ENCODE results near the gene RPS6KL1.

RPS6KL1 gene

GRCh38 chr14:74922752-74923401 is at the start of gene RPS6KL1:
RPS6KL1 (minus strand) TSS chr14:74923260; CDS start chr14:74921541, 1,719 bp downstream.
- Mint-ChIP-seq H3K4me3 (peak within 1 kb of the TSS; percentile 55), H3K36me3 (ENCODE audit: low read depth) (no peaks in the 10 kb centered on the region), H3K9me3 (no peaks in the 10 kb centered on the region), H3K27ac (no peak within 1 kb of the TSS), H3K27me3 (peaks cover 22% of the 10 kb centered on the region), H3K4me1 (ENCODE audit: low read depth) (peaks cover 12% of the 10 kb centered on the region)
- intact Hi-C loops (cut with micrococcal nuclease) = no loop called here

- peaks cover 21% of the 10 kb centered on the region for H3K4me1 Mint-ChIP-seq (ENCODE audit: low read depth)
- no peak overlapping the region for H3K4me3 Mint-ChIP-seq
- intact Hi-C loops (cut with micrococcal nuclease) = no loop called here
Observed at GRCh38 chr14:74968811-74969210, 45.8 kb upstream of the RPS6KL1 start.

GRCh38 chr14:74965486-74966153 is 42.6 kb upstream of the RPS6KL1 start:
- no peak overlapping the region for H3K4me3 Mint-ChIP-seq
- no peaks in the 10 kb centered on the region for H3K9me3 Mint-ChIP-seq
- intact Hi-C loops (cut with micrococcal nuclease) = no loop called here
- H3K4me1 Mint-ChIP-seq (ENCODE audit: low read depth) = peaks cover 38% of the 10 kb centered on the region
- no peaks in the 10 kb centered on the region for H3K36me3 Mint-ChIP-seq (ENCODE audit: low read depth)
- no peak overlapping the region for H3K27ac Mint-ChIP-seq
- peaks cover 4% of the 10 kb centered on the region for H3K27me3 Mint-ChIP-seq

More at GRCh38 chr14:74968811-74969210, 45.8 kb upstream of the RPS6KL1 start:
- H3K9me3 Mint-ChIP-seq = no peaks in the 10 kb centered on the region
- H3K27ac Mint-ChIP-seq = no peak overlapping the region
- H3K27me3 Mint-ChIP-seq = peaks cover 4% of the 10 kb centered on the region
- no peaks in the 10 kb centered on the region for H3K36me3 Mint-ChIP-seq (ENCODE audit: low read depth)

- Mint-ChIP-seq H3K9me3 (no peaks in the 10 kb centered on the region), H3K4me1 (ENCODE audit: low read depth) (peaks cover 45% of the 10 kb centered on the region), H3K27ac (no peak overlapping the region), H3K27me3 (peaks cover 4% of the 10 kb centered on the region), H3K36me3 (ENCODE audit: low read depth) (no peaks in the 10 kb centered on the region), H3K4me3 (no peak overlapping the region)
- intact Hi-C loops (cut with micrococcal nuclease) = no loop called here
Observed at GRCh38 chr14:74964787-74965485, 41.9 kb upstream of the RPS6KL1 start.

GRCh38 chr14:74963705-74964271 is 40.7 kb upstream of the RPS6KL1 start:
- intact Hi-C loops (cut with micrococcal nuclease) = loop anchor here (2.0 kb wide), 1 partner anchor 39 kb away; the partner anchor contains the start of gene EIF2B2
- H3K4me3 Mint-ChIP-seq = no peak overlapping the region
- H3K9me3 Mint-ChIP-seq = no peaks in the 10 kb centered on the region
- H3K36me3 Mint-ChIP-seq (ENCODE audit: low read depth) = no peaks in the 10 kb centered on the region
- peak overlapping the region; percentile 86 for H3K27ac Mint-ChIP-seq
- H3K4me1 Mint-ChIP-seq (ENCODE audit: low read depth) = peaks cover 54% of the 10 kb centered on the region
- peaks cover 4% of the 10 kb centered on the region for H3K27me3 Mint-ChIP-seq

GRCh38 chr14:74963178-74963704 is 40.2 kb upstream of the RPS6KL1 start:
- no peak overlapping the region for H3K4me3 Mint-ChIP-seq

GRCh38 chr14:74962493-74962892 is 39.4 kb upstream of the RPS6KL1 start:
- H3K27me3 Mint-ChIP-seq = peaks cover 7% of the 10 kb centered on the region
- no peaks in the 10 kb centered on the region for H3K36me3 Mint-ChIP-seq (ENCODE audit: low read depth)
- peak overlapping the region; percentile 86 for H3K27ac Mint-ChIP-seq
- H3K4me3 Mint-ChIP-seq = peak overlapping the region; percentile 54
- H3K9me3 Mint-ChIP-seq = no peaks in the 10 kb centered on the region
- peaks cover 54% of the 10 kb centered on the region for H3K4me1 Mint-ChIP-seq (ENCODE audit: low read depth)
- intact Hi-C loops (cut with micrococcal nuclease) = loop anchor here (2.0 kb wide), 1 partner anchor 40 kb away; the partner anchor contains the start of gene EIF2B2

More at GRCh38 chr14:74963178-74963704, 40.2 kb upstream of the RPS6KL1 start:
- Mint-ChIP-seq H3K27me3 (peaks cover 4% of the 10 kb centered on the region), H3K4me1 (ENCODE audit: low read depth) (peaks cover 54% of the 10 kb centered on the region), H3K9me3 (no peaks in the 10 kb centered on the region), H3K27ac (peak overlapping the region; percentile 86), H3K36me3 (ENCODE audit: low read depth) (no peaks in the 10 kb centered on the region)
- intact Hi-C loops (cut with micrococcal nuclease) = loop anchor here (2.0 kb wide), 1 partner anchor 40 kb away; the partner anchor contains the start of gene EIF2B2

GRCh38 chr14:74962046-74962445 is 39.0 kb upstream of the RPS6KL1 start:
- peaks cover 9% of the 10 kb centered on the region for H3K27me3 Mint-ChIP-seq
- intact Hi-C loops (cut with micrococcal nuclease) = loop anchor here (2.0 kb wide), 1 partner anchor 41 kb away; the partner anchor contains the start of gene EIF2B2
- H3K4me3 Mint-ChIP-seq = peak overlapping the region; percentile 54
- H3K27ac Mint-ChIP-seq = peak overlapping the region; percentile 86
- H3K9me3 Mint-ChIP-seq = no peaks in the 10 kb centered on the region
- H3K4me1 Mint-ChIP-seq (ENCODE audit: low read depth) = peaks cover 54% of the 10 kb centered on the region
- no peaks in the 10 kb centered on the region for H3K36me3 Mint-ChIP-seq (ENCODE audit: low read depth)

- Mint-ChIP-seq H3K4me3 (no peak overlapping the region), H3K4me1 (ENCODE audit: low read depth) (peaks cover 54% of the 10 kb centered on the region), H3K36me3 (ENCODE audit: low read depth) (no peaks in the 10 kb centered on the region), H3K9me3 (no peaks in the 10 kb centered on the region), H3K27me3 (peaks cover 15% of the 10 kb centered on the region), H3K27ac (peak overlapping the region; percentile 86)
- intact Hi-C loops (cut with micrococcal nuclease) = no loop called here
Observed at GRCh38 chr14:74961238-74961911, 38.3 kb upstream of the RPS6KL1 start.

- Mint-ChIP-seq H3K4me1 (ENCODE audit: low read depth) (peaks cover 54% of the 10 kb centered on the region), H3K27me3 (peaks cover 21% of the 10 kb centered on the region), H3K36me3 (ENCODE audit: low read depth) (no peaks in the 10 kb centered on the region), H3K27ac (no peak overlapping the region), H3K4me3 (no peak overlapping the region), H3K9me3 (no peaks in the 10 kb centered on the region)
- intact Hi-C loops (cut with micrococcal nuclease) = no loop called here
Observed at GRCh38 chr14:74960736-74961135, 37.7 kb upstream of the RPS6KL1 start.

- Mint-ChIP-seq H3K9me3 (no peaks in the 10 kb centered on the region), H3K4me3 (no peak overlapping the region), H3K27me3 (peaks cover 27% of the 10 kb centered on the region), H3K27ac (peak overlapping the region; percentile 24), H3K4me1 (ENCODE audit: low read depth) (peaks cover 54% of the 10 kb centered on the region), H3K36me3 (ENCODE audit: low read depth) (no peaks in the 10 kb centered on the region)
- intact Hi-C loops (cut with micrococcal nuclease) = no loop called here
Observed at GRCh38 chr14:74959596-74960180, 36.6 kb upstream of the RPS6KL1 start.

GRCh38 chr14:74956280-74957072 is 33.4 kb upstream of the RPS6KL1 start:
- Mint-ChIP-seq H3K27me3 (peaks cover 34% of the 10 kb centered on the region), H3K36me3 (ENCODE audit: low read depth) (no peaks in the 10 kb centered on the region), H3K4me3 (no peak overlapping the region), H3K27ac (no peak overlapping the region), H3K4me1 (ENCODE audit: low read depth) (peaks cover 23% of the 10 kb centered on the region), H3K9me3 (no peaks in the 10 kb centered on the region)
- intact Hi-C loops (cut with micrococcal nuclease) = no loop called here
